Spleen (tissue), 7 donors: ENCODE measurements around the gene ABCB1.

Experiments used
- CTCF ChIP-seq, 11 experiments: fragments of 200-600 bp in 7 of 11; fragments of 450-650 bp in 4 of 11; sonication (generic) in 4 of 11; IDR thresholded peaks in 8 of 11; conservative IDR thresholded peaks in 3 of 11; 1 replicate in 7 of 11; 2 replicates in 4 of 11; pipeline versions ENCODE4 v1.4.0 to v1.8.0; 2016 to 2021; ENCODE audit warnings: antibody characterized with exemption in 11 of 11, inconsistent platforms in 4 of 11, mild to moderate bottlenecking in 1 of 11
- POLR2AphosphoS5 ChIP-seq, 3 donors: sonication (generic); formaldehyde crosslinking; IDR thresholded peaks; one replicate each; pipeline ENCODE4 v1.5.1; 2017; ENCODE audit warnings: antibody characterized with exemption in 3 of 3
- donor health status: DM: no; HTN: no; CAD: no; lungs with moderate emphysema.
- donor health status: DM: no; HTN: no; CAD: no.
- donor health status: DM: no; HTN: no; CAD: no.

- TF ChIP-seq CTCF (IDR thresholded peaks at IDR 0.05 in 8 of 11, conservative IDR thresholded peaks at IDR 0.05 in 3 of 11) (no peak), POLR2AphosphoS5 (IDR thresholded peaks at IDR 0.05) (no peak)
Measured at GRCh38 chr7:87512906-87513305, 87.8 kb downstream of the ABCB1 start.
